ENCODE data around the gene MAP3K8.
"Not testable (repeated sequence)": the region's sequence is repeated elsewhere in the genome, so short reads cannot be mapped to it uniquely, and the experiment has no call there.

The MAP3K8 gene

GRCh38 chr10:30423655-30424275 lies 10.2 kb upstream of the MAP3K8 start:
- not testable (repeated sequence) for DNase-seq

GRCh38 chr10:30425336-30426075 lies 8.5 kb upstream of the MAP3K8 start:
- no peak for DNase-seq

- peak; percentile 60 for DNase-seq
Measured at GRCh38 chr10:30430544-30431298, 3.3 kb upstream of the MAP3K8 start.

- peak; percentile 73 for DNase-seq
Measured at GRCh38 chr10:30431435-30431911, 2.5 kb upstream of the MAP3K8 start.

GRCh38 chr10:30432622-30433305 lies 1.2 kb upstream of the MAP3K8 start:
- no peak for DNase-seq

- peak; percentile 70 for DNase-seq
Measured at GRCh38 chr10:30433306-30433729, 666 bp upstream of the MAP3K8 start.

GRCh38 chr10:30434273-30435072 lies 489 bp downstream of the MAP3K8 start:
- DNase-seq = peak; percentile 98

GRCh38 chr10:30435073-30435422 lies 1.1 kb downstream of the MAP3K8 start:
- peak; percentile 46 for DNase-seq

GRCh38 chr10:30435499-30436167 lies 1.6 kb downstream of the MAP3K8 start:
- not testable (repeated sequence) for DNase-seq

GRCh38 chr10:30436191-30436611 lies 2.2 kb downstream of the MAP3K8 start:
- DNase-seq = peak; percentile 68

- no peak for DNase-seq
Measured at GRCh38 chr10:30436671-30437030, 2.7 kb downstream of the MAP3K8 start.

GRCh38 chr10:30437031-30437841 lies 3.3 kb downstream of the MAP3K8 start:
- DNase-seq = no peak

GRCh38 chr10:30438021-30438850 lies 4.3 kb downstream of the MAP3K8 start:
- no peak for DNase-seq

- DNase-seq = no peak
Measured at GRCh38 chr10:30439931-30440330, 5.9 kb downstream of the MAP3K8 start.

GRCh38 chr10:30442019-30442606 lies 8.1 kb downstream of the MAP3K8 start:
- no peak for DNase-seq

GRCh38 chr10:30443049-30443448 lies 9.1 kb downstream of the MAP3K8 start:
- no peak for DNase-seq

GRCh38 chr10:30445711-30446110 lies 11.7 kb downstream of the MAP3K8 start:
- DNase-seq = peak; percentile 39

- DNase-seq = peak; percentile 51
Measured at GRCh38 chr10:30447125-30447799, 13.3 kb downstream of the MAP3K8 start.

- DNase-seq = peak; percentile 51
Measured at GRCh38 chr10:30448092-30448491, 14.1 kb downstream of the MAP3K8 start.

All from inflammatory macrophage treated with lipopolysaccharide for 4 hours (primary cell).